ENCODE data around the gene RAB3IL1.

Gene RAB3IL1

GRCh38 chr11:61854966-61855714, 62.2 kb downstream of the RAB3IL1 start:
- no peaks in the 10 kb centered on the region for H3K27me3 ChIP-seq (ENCODE audit: insufficient read depth, low read length, poor library complexity)
- ATAC-seq (ENCODE audit: insufficient read depth, low read depth) (no peak), DNase-seq (no peak)
- peaks cover 98% of the 10 kb centered on the region for H3K36me3 ChIP-seq (ENCODE audit: insufficient read depth, low read length)
- no peak overlapping the region for H3K4me3 ChIP-seq (ENCODE audit: low read depth in 1 of 2, low read length in 2 of 2)
- no peaks in the 10 kb centered on the region for H3K9me3 ChIP-seq (ENCODE audit: insufficient read depth, low read length, severe bottlenecking)
- peaks cover 20% of the 10 kb centered on the region for H3K79me2 ChIP-seq (ENCODE audit: insufficient read depth, low read length)
- no peaks in the 10 kb centered on the region for H3K4me1 ChIP-seq (ENCODE audit: insufficient read depth, low read length)
- no peak overlapping the region for H2AFZ ChIP-seq (ENCODE audit: low read depth, low read length)
- H4K20me1 ChIP-seq (ENCODE audit: insufficient read depth, low read length): peaks cover 56% of the 10 kb centered on the region
- no peak overlapping the region for H3K9ac ChIP-seq (ENCODE audit: low read depth, low read length)
- no peak overlapping the region for H3K4me2 ChIP-seq (ENCODE audit: insufficient read depth, low read length)
- H3K27ac ChIP-seq (ENCODE audit: low read length): no peak overlapping the region
- TF ChIP-seq EZH2 (IDR thresholded peaks at IDR 0.05; ENCODE audit: borderline replicate concordance, low read depth, low read length, severe bottlenecking): no peak
- no peak for TF ChIP-seq CTCF (IDR thresholded peaks at IDR 0.05; ENCODE audit: borderline replicate concordance, extremely low read depth, low read length, poor library complexity, severe bottlenecking)

- no peak overlapping the region for H3K27ac ChIP-seq (ENCODE audit: low read length)
These were observed 63.0 kb downstream of the RAB3IL1 start for GRCh38 chr11:61854206-61854895.

GRCh38 chr11:61853698-61854169, 63.6 kb downstream of the RAB3IL1 start:
- no peak for DNase-seq
- H3K36me3 ChIP-seq (ENCODE audit: insufficient read depth, low read length): peaks cover 98% of the 10 kb centered on the region

More at GRCh38 chr11:61854206-61854895, 63.0 kb downstream of the RAB3IL1 start:
- Histone ChIP-seq H3K9me3 (ENCODE audit: insufficient read depth, low read length, severe bottlenecking) (no peaks in the 10 kb centered on the region), H3K4me1 (ENCODE audit: insufficient read depth, low read length) (no peaks in the 10 kb centered on the region), H3K79me2 (ENCODE audit: insufficient read depth, low read length) (peaks cover 25% of the 10 kb centered on the region), H2AFZ (ENCODE audit: low read depth, low read length) (no peak overlapping the region), H3K36me3 (ENCODE audit: insufficient read depth, low read length) (peaks cover 98% of the 10 kb centered on the region), H3K4me3 (ENCODE audit: low read depth in 1 of 2, low read length in 2 of 2) (no peak overlapping the region), H3K4me2 (ENCODE audit: insufficient read depth, low read length) (no peak overlapping the region), H4K20me1 (ENCODE audit: insufficient read depth, low read length) (peaks cover 53% of the 10 kb centered on the region), H3K27me3 (ENCODE audit: insufficient read depth, low read length, poor library complexity) (no peaks in the 10 kb centered on the region), H3K9ac (ENCODE audit: low read depth, low read length) (no peak overlapping the region)
- TF ChIP-seq EZH2 (IDR thresholded peaks at IDR 0.05; ENCODE audit: borderline replicate concordance, low read depth, low read length, severe bottlenecking) (no peak), CTCF (IDR thresholded peaks at IDR 0.05; ENCODE audit: borderline replicate concordance, extremely low read depth, low read length, poor library complexity, severe bottlenecking) (no peak)
- DNase-seq (no peak), ATAC-seq (ENCODE audit: insufficient read depth, low read depth) (no peak)

More at GRCh38 chr11:61853698-61854169, 63.6 kb downstream of the RAB3IL1 start:
- Histone ChIP-seq H3K9me3 (ENCODE audit: insufficient read depth, low read length, severe bottlenecking) (no peaks in the 10 kb centered on the region), H3K79me2 (ENCODE audit: insufficient read depth, low read length) (peaks cover 27% of the 10 kb centered on the region), H4K20me1 (ENCODE audit: insufficient read depth, low read length) (peaks cover 53% of the 10 kb centered on the region), H2AFZ (ENCODE audit: low read depth, low read length) (no peak overlapping the region), H3K4me1 (ENCODE audit: insufficient read depth, low read length) (no peaks in the 10 kb centered on the region), H3K4me3 (ENCODE audit: low read depth in 1 of 2, low read length in 2 of 2) (no peak overlapping the region), H3K27ac (ENCODE audit: low read length) (no peak overlapping the region), H3K9ac (ENCODE audit: low read depth, low read length) (no peak overlapping the region), H3K27me3 (ENCODE audit: insufficient read depth, low read length, poor library complexity) (no peaks in the 10 kb centered on the region), H3K4me2 (ENCODE audit: insufficient read depth, low read length) (no peak overlapping the region)
- no peak for TF ChIP-seq EZH2 (IDR thresholded peaks at IDR 0.05; ENCODE audit: borderline replicate concordance, low read depth, low read length, severe bottlenecking)
- no peak for TF ChIP-seq CTCF (IDR thresholded peaks at IDR 0.05; ENCODE audit: borderline replicate concordance, extremely low read depth, low read length, poor library complexity, severe bottlenecking)
- ATAC-seq (ENCODE audit: insufficient read depth, low read depth): no peak
